Caco-2 (cell line): ENCODE measurements around the gene FAM3D. TPM values are rescaled to one million over a fixed set of nuclear protein-coding genes. Genes with fewer than 3 reads are reported as not detected.

Experiments
- BruUV-seq: library from RNA; stranded (reverse); fragments of 400-500 nt; replicated peaks from 2 replicates; lab custom pipeline; 2021; lab: Mats Ljungman, UMichigan
- CTCF ChIA-PET: fragments of 300-600 bp; sonication (Branson Sonifier 250); formaldehyde crosslinking; loops from one replicate; lab custom pipeline; 2022; ENCODE audit warnings: antibody characterized with exemption; lab: Charles Lee
- POLR2A ChIA-PET: fragments of 300-600 bp; sonication (Branson Sonifier 250); formaldehyde crosslinking; loops from one replicate; lab custom pipeline; 2022; ENCODE audit warnings: antibody characterized with exemption; lab: Charles Lee
- DNase-seq, 2 experiments: peaks; one replicate each; pipeline versions ENCODE4 v3.0.0 to v3.0.0-alpha.2; 2020 to 2022
- H3K27me3 ChIP-seq: replicated peaks from 2 replicates; pipeline ENCODE4 v1.6.0; 2011; ENCODE audit warnings: low read length; ENCODE audit not compliant: control insufficient read depth, insufficient read depth
- H3K36me3 ChIP-seq: 2 replicates; pipeline ENCODE4 v1.5.1; 2011; ENCODE audit warnings: low read length; ENCODE audit not compliant: control insufficient read depth, insufficient read depth
- H3K4me1 ChIP-seq: fragments of 250-450 bp; sonication (Bioruptor Pico); 2 replicates; pipeline ENCODE4 v1.5.1; 2020; ENCODE audit warnings: mild to moderate bottlenecking
- H3K4me3 ChIP-seq: 2 replicates; pipeline ENCODE4 v1.5.1; 2011; ENCODE audit warnings: low read depth, mild to moderate bottlenecking, control low read depth, low read length
- H3K9me3 ChIP-seq: fragments of 250-450 bp; sonication (Bioruptor Pico); 2 replicates; pipeline ENCODE4 v1.5.1; 2020; ENCODE audit warnings: mild to moderate bottlenecking, moderate library complexity
- H3K27ac Mint-ChIP-seq: one replicate; pipeline ENCODE4 v1.8.0; 2022; ENCODE audit warnings: mixed read lengths; ENCODE audit not compliant: unreplicated experiment
- H3K27me3 Mint-ChIP-seq: one replicate; pipeline ENCODE4 v1.8.0; 2022; ENCODE audit warnings: mixed read lengths; ENCODE audit not compliant: insufficient read depth, unreplicated experiment
- H3K36me3 Mint-ChIP-seq: one replicate; pipeline ENCODE4 v1.8.0; 2022; ENCODE audit warnings: mild to moderate bottlenecking, mixed read lengths; ENCODE audit not compliant: insufficient read depth, unreplicated experiment
- H3K4me1 Mint-ChIP-seq: one replicate; pipeline ENCODE4 v1.8.0; 2022; ENCODE audit warnings: low read depth, mixed read lengths; ENCODE audit not compliant: unreplicated experiment
- H3K4me3 Mint-ChIP-seq: one replicate; pipeline ENCODE4 v1.8.0; 2022; ENCODE audit warnings: mild to moderate bottlenecking, moderate library complexity, mixed read lengths; ENCODE audit not compliant: unreplicated experiment
- H3K9me3 Mint-ChIP-seq: one replicate; pipeline ENCODE4 v1.8.0; 2022; ENCODE audit warnings: mixed read lengths; ENCODE audit not compliant: unreplicated experiment
- CTCF ChIP-seq, 2 experiments: fragments of 200-600 bp in 1 of 2; IDR thresholded peaks; 1 replicate in 1 of 2; 2 replicates in 1 of 2; pipeline versions ENCODE4 v1.5.1 to v1.8.0; 2011 to 2022; ENCODE audit warnings: antibody characterized with exemption in 1 of 2, control low read depth in 1 of 2, inconsistent platforms in 1 of 2, low read depth in 1 of 2, low read length in 1 of 2, mild to moderate bottlenecking in 1 of 2, moderate library complexity in 1 of 2; ENCODE audit not compliant: insufficient read depth in 1 of 2, severe bottlenecking in 1 of 2, unreplicated experiment in 1 of 2
- intact Hi-C: fragments of 100-400 bp; cut with micrococcal nuclease; formaldehyde crosslinking; loops from one replicate; pipeline ENCODE4 v1.10.0; 2022; ENCODE audit not compliant: unreplicated experiment
- total RNA-seq: library from RNA; stranded (reverse); gene quantifications from 2 replicates; pipeline ENCODE4 v1.2.3, GENCODE V29; 2022

FAM3D gene
- total RNA-seq, 1 experiment from 2014 or later = not detected

GRCh38 chr3:58635371-58636285, 30.9 kb downstream of the FAM3D start:
- H3K27me3 ChIP-seq = no peaks in the 10 kb centered on the region
- H3K4me1 ChIP-seq = peaks cover under 1% of the 10 kb centered on the region; the same call in 1 of the 2 replicates
- H3K27me3 Mint-ChIP-seq = no peaks in the 10 kb centered on the region
- TF ChIP-seq CTCF (IDR thresholded peaks at IDR 0.05; ENCODE audit: insufficient read depth in 1 of 2, low read depth in 1 of 2, low read length in 1 of 2, severe bottlenecking in 1 of 2, unreplicated experiment in 1 of 2) = no peak
- no peaks in the 10 kb centered on the region for H3K9me3 Mint-ChIP-seq
- no peaks in the 10 kb centered on the region for H3K36me3 Mint-ChIP-seq
- no peaks in the 10 kb centered on the region for H3K4me1 Mint-ChIP-seq
- DNase-seq = no peak
- intact Hi-C loops = loop anchor here (10.0 kb wide), 1 partner anchor 311 kb away; no protein-coding TSS in a partner anchor
- ChIA-PET CTCF (no interaction called here), POLR2A (no interaction called here)
- no peak overlapping the region for H3K27ac Mint-ChIP-seq
- no peaks in the 10 kb centered on the region for H3K9me3 ChIP-seq
- BruUV-seq = no TSS peak
- no peak overlapping the region for H3K4me3 Mint-ChIP-seq
- no peaks in the 10 kb centered on the region for H3K36me3 ChIP-seq
- H3K4me3 ChIP-seq = no peak overlapping the region

GRCh38 chr3:58633157-58633865, 33.3 kb downstream of the FAM3D start:
- BruUV-seq = no TSS peak
- Histone ChIP-seq H3K9me3 (no peaks in the 10 kb centered on the region), H3K27me3 (no peaks in the 10 kb centered on the region), H3K36me3 (no peaks in the 10 kb centered on the region), H3K4me1 (peaks cover 22% of the 10 kb centered on the region), H3K4me3 (no peak overlapping the region)
- peak overlapping the region; percentile 10 for H3K27ac Mint-ChIP-seq
- no peaks in the 10 kb centered on the region for H3K27me3 Mint-ChIP-seq
- no peaks in the 10 kb centered on the region for H3K4me1 Mint-ChIP-seq
- no peak for TF ChIP-seq CTCF (IDR thresholded peaks at IDR 0.05; ENCODE audit: insufficient read depth in 1 of 2, low read depth in 1 of 2, low read length in 1 of 2, severe bottlenecking in 1 of 2, unreplicated experiment in 1 of 2)
- H3K36me3 Mint-ChIP-seq = no peaks in the 10 kb centered on the region
- no peak overlapping the region for H3K4me3 Mint-ChIP-seq
- ChIA-PET CTCF (interaction anchor here (0.6 to 1.9 kb wide), 2 partner anchors 11 to 260 kb away, joined by 4 to 6 read pairs; no protein-coding TSS in a partner anchor), POLR2A (no interaction called here)
- DNase-seq = no peak
- no peaks in the 10 kb centered on the region for H3K9me3 Mint-ChIP-seq
- intact Hi-C loops = loop anchor here (10.0 kb wide), 1 partner anchor 309 kb away; no protein-coding TSS in a partner anchor

- no peaks in the 10 kb centered on the region for H3K27me3 Mint-ChIP-seq
- Histone ChIP-seq H3K27me3 (no peaks in the 10 kb centered on the region), H3K9me3 (no peaks in the 10 kb centered on the region), H3K4me3 (no peak overlapping the region), H3K4me1 (peaks cover 22% of the 10 kb centered on the region), H3K36me3 (no peaks in the 10 kb centered on the region)
- TF ChIP-seq CTCF (IDR thresholded peaks at IDR 0.05; ENCODE audit: insufficient read depth in 1 of 2, low read depth in 1 of 2, low read length in 1 of 2, severe bottlenecking in 1 of 2, unreplicated experiment in 1 of 2) = no peak
- no peaks in the 10 kb centered on the region for H3K9me3 Mint-ChIP-seq
- H3K4me3 Mint-ChIP-seq = no peak overlapping the region
- POLR2A ChIA-PET = no interaction called here
- no peaks in the 10 kb centered on the region for H3K4me1 Mint-ChIP-seq
- CTCF ChIA-PET = interaction anchor here (0.7 to 2.4 kb wide), 4 partner anchors 9 to 102 kb away, joined by 3 to 6 read pairs (median 4); no protein-coding TSS in a partner anchor
- H3K27ac Mint-ChIP-seq = no peak overlapping the region
- intact Hi-C loops = loop anchor here (10.0 kb wide), 1 partner anchor 307 kb away; no protein-coding TSS in a partner anchor
- BruUV-seq = no TSS peak
- no peak for DNase-seq
- no peaks in the 10 kb centered on the region for H3K36me3 Mint-ChIP-seq
These were observed 34.8 kb downstream of the FAM3D start for GRCh38 chr3:58631742-58632141.
